Measurements from ENCODE around the gene ARHGEF33.
"Not testable (repeated sequence)": the region's sequence is repeated elsewhere in the genome, so short reads cannot be mapped to it uniquely, and the experiment has no call there.

Gene ARHGEF33

GRCh38 chr2:38909872-38910271 is 20.2 kb downstream of the ARHGEF33 start:
- no peak for DNase-seq (ENCODE audit: low read depth)

- no peak for DNase-seq (ENCODE audit: low read depth)
These were observed 21.5 kb downstream of the ARHGEF33 start for GRCh38 chr2:38911191-38911590.

- no peak for DNase-seq (ENCODE audit: low read depth)
These were observed 22.9 kb downstream of the ARHGEF33 start for GRCh38 chr2:38912619-38913018.

GRCh38 chr2:38922389-38922788 is 32.7 kb downstream of the ARHGEF33 start:
- DNase-seq (ENCODE audit: low read depth), result no peak

- no peak for DNase-seq (ENCODE audit: low read depth)
These were observed 33.2 kb downstream of the ARHGEF33 start for GRCh38 chr2:38922902-38923301.

- no peak for DNase-seq (ENCODE audit: low read depth)
These were observed 36.3 kb downstream of the ARHGEF33 start for GRCh38 chr2:38925982-38926381.

GRCh38 chr2:38930600-38930999 is 40.9 kb downstream of the ARHGEF33 start:
- DNase-seq (ENCODE audit: low read depth), result no peak

GRCh38 chr2:38932586-38932985 is 42.9 kb downstream of the ARHGEF33 start:
- no peak for DNase-seq (ENCODE audit: low read depth)

- peak; percentile 61 for DNase-seq (ENCODE audit: low read depth)
These were observed 44.0 kb downstream of the ARHGEF33 start for GRCh38 chr2:38933653-38934052.

- DNase-seq (ENCODE audit: low read depth), result no peak
These were observed 45.1 kb downstream of the ARHGEF33 start for GRCh38 chr2:38934742-38935141.

- peak; percentile 40 for DNase-seq (ENCODE audit: low read depth)
These were observed 46.0 kb downstream of the ARHGEF33 start for GRCh38 chr2:38935568-38936172.

GRCh38 chr2:38936516-38936915 is 46.8 kb downstream of the ARHGEF33 start:
- DNase-seq (ENCODE audit: low read depth), result not testable (repeated sequence)

- DNase-seq (ENCODE audit: low read depth), result no peak
These were observed 47.9 kb downstream of the ARHGEF33 start for GRCh38 chr2:38937548-38937947.

- no peak for DNase-seq (ENCODE audit: low read depth)
These were observed 51.1 kb downstream of the ARHGEF33 start for GRCh38 chr2:38940746-38941145.

GRCh38 chr2:38943784-38944183 is 54.1 kb downstream of the ARHGEF33 start:
- no peak for DNase-seq (ENCODE audit: low read depth)

- DNase-seq (ENCODE audit: low read depth), result no peak
These were observed 55.7 kb downstream of the ARHGEF33 start for GRCh38 chr2:38945372-38945771.

- DNase-seq (ENCODE audit: low read depth), result no peak
These were observed 56.2 kb downstream of the ARHGEF33 start for GRCh38 chr2:38945911-38946310.

GRCh38 chr2:38947241-38948239 is 57.9 kb downstream of the ARHGEF33 start:
- peak; percentile 71 for DNase-seq (ENCODE audit: low read depth)

GRCh38 chr2:38948387-38948882 is 58.8 kb downstream of the ARHGEF33 start:
- no peak for DNase-seq (ENCODE audit: low read depth)

GRCh38 chr2:38948995-38949394 is 59.3 kb downstream of the ARHGEF33 start:
- no peak for DNase-seq (ENCODE audit: low read depth)

GRCh38 chr2:38951766-38952165 is 62.1 kb downstream of the ARHGEF33 start:
- DNase-seq (ENCODE audit: low read depth), result no peak

GRCh38 chr2:38957972-38958371 is 68.3 kb downstream of the ARHGEF33 start:
- DNase-seq (ENCODE audit: low read depth), result no peak

- no peak for DNase-seq (ENCODE audit: low read depth)
These were observed 69.8 kb downstream of the ARHGEF33 start for GRCh38 chr2:38959466-38959865.

Data from EH (cell line).